K562 (cell line): ENCODE results near the gene PPP1R10. TPM values are rescaled to one million over a fixed set of nuclear protein-coding genes. Genes with fewer than 3 reads are reported as not detected.

Experiments
- CREM ChIP-seq: IDR thresholded peaks from 2 replicates; pipeline ENCODE4 v1.6.1; 2014; ENCODE audit warnings: antibody characterized with exemption, low read depth
- ELF2 ChIP-seq: fragments of 250-450 bp; sonication (Bioruptor Pico); IDR thresholded peaks from 2 replicates; pipeline ENCODE4 v1.5.0; 2021; ENCODE audit warnings: mild to moderate bottlenecking
- GATAD2A ChIP-seq: fragments of 450-650 bp; IDR thresholded peaks from 2 replicates; pipeline ENCODE4 v1.6.1; 2017
- IFI16 ChIP-seq: fragments of 250-450 bp; sonication (Bioruptor Pico); IDR thresholded peaks from 2 replicates; pipeline ENCODE4 v2.1.2; 2022; ENCODE audit warnings: mild to moderate bottlenecking, inconsistent platforms
- KAT2B ChIP-seq: IDR thresholded peaks from one replicate; pipeline ENCODE4 v1.6.1; 2012; ENCODE audit warnings: low read depth, mild to moderate bottlenecking, control low read depth, inconsistent platforms, low read length, moderate library complexity
- KAT7 ChIP-seq: sonication (generic); formaldehyde crosslinking; IDR thresholded peaks from 2 replicates; pipeline ENCODE4 v1.8.0; 2022; ENCODE audit warnings: missing genetic modification reagents, mild to moderate bottlenecking, borderline replicate concordance
- MYC ChIP-seq, 2 experiments: fragments of 250-450 bp in 1 of 2; sonication (Bioruptor Pico) in 1 of 2; IDR thresholded peaks; 2 replicates each; pipeline versions ENCODE4 v1.5.1 to v1.6.1; 2012 to 2021; ENCODE audit warnings: low read depth in 2 of 2, borderline replicate concordance in 1 of 2, improper control_type of control experiment in 1 of 2, low read length in 1 of 2, mild to moderate bottlenecking in 1 of 2, moderate library complexity in 1 of 2
- NFYB ChIP-seq: IDR thresholded peaks from 2 replicates; pipeline ENCODE4 v1.6.1; 2011; ENCODE audit warnings: mild to moderate bottlenecking, moderate library complexity; ENCODE audit not compliant: insufficient read length; ENCODE audit errors: extremely low read depth
- NR3C1 ChIP-seq: sonication (generic); formaldehyde crosslinking; IDR thresholded peaks from 2 replicates; pipeline ENCODE4 v1.8.1; 2022; ENCODE audit warnings: missing genetic modification reagents
- RB1 ChIP-seq: fragments of 450-650 bp; IDR thresholded peaks from 2 replicates; pipeline ENCODE4 v1.6.1; 2017; ENCODE audit warnings: low read depth, mild to moderate bottlenecking
- SIX5 ChIP-seq, 2 experiments: IDR thresholded peaks; 2 replicates each; pipeline ENCODE4 v1.6.1; 2011; ENCODE audit warnings: low read length in 2 of 2, borderline replicate concordance in 1 of 2, low read depth in 1 of 2, mild to moderate bottlenecking in 1 of 2, moderate library complexity in 1 of 2; ENCODE audit not compliant: insufficient read depth in 1 of 2
- XRCC4 ChIP-seq: IDR thresholded peaks from one replicate; pipeline ENCODE4 v1.6.1; 2011; ENCODE audit not compliant: insufficient read depth, insufficient read length; ENCODE audit errors: extremely low read depth
- ZNF347 ChIP-seq: fragments of 450-650 bp; formaldehyde crosslinking; IDR thresholded peaks from 2 replicates; pipeline ENCODE4 v1.4.0; 2020; ENCODE audit warnings: low read depth, mild to moderate bottlenecking, moderate library complexity
- polyA plus RNA-seq, 8 experiments: library from polyadenylated mRNA; depleted of rRNA in 4 of 8; stranded (reverse) in 5 of 8; unstranded in 3 of 8; fragments of >200 nt; fragmentation: Nextera tagmentation in 2 of 8; fragmentation: Illumina TruSeq in 1 of 8; extraction: Ambion mirVana in 2 of 8; extraction: Trizol in 1 of 8; gene quantifications; 2 replicates each; pipeline versions ENCODE4 v1.2.1 to v1.2.3, GENCODE V29; 2011 to 2014; ENCODE audit warnings: inconsistent platforms in 1 of 8, missing spikeins in 1 of 8
- total RNA-seq, 7 experiments: library from RNA; depleted of rRNA in 6 of 7; stranded (reverse); fragments of >200 nt in 6 of 7; fragmentation: Illumina TruSeq in 2 of 7; extraction: Trizol in 2 of 7; gene quantifications; 2 replicates each; pipeline versions ENCODE4 v1.2.1 to v1.2.3, GENCODE V29; 2011 to 2021; ENCODE audit warnings: low replicate concordance in 1 of 7
- TF ChIP-seq, protein P1 (sequence below): conservative IDR thresholded peaks from 2 replicates; pipeline ENCODE4 v1.6.1; 2011; ENCODE audit warnings: low read depth, mild to moderate bottlenecking, low read length; ENCODE audit not compliant: control insufficient read depth
- TF ChIP-seq, protein P2 (sequence below): fragments of 450-650 bp; IDR thresholded peaks from 2 replicates; pipeline ENCODE4 v1.6.1; 2016; ENCODE audit warnings: low read depth
- TF ChIP-seq, protein P3 (sequence below): sonication (generic); formaldehyde crosslinking; IDR thresholded peaks from 2 replicates; pipeline ENCODE4 v1.8.0; 2022; ENCODE audit warnings: mild to moderate bottlenecking, missing genetic modification reagents

The PPP1R10 gene
- total and polyA plus RNA-seq, 9 of the 15 experiments (the other 6 are each of a cell fraction or from before 2014, with no cell fraction given) = 14.1 to 65.5 (median 32.6) TPM

DNA sequence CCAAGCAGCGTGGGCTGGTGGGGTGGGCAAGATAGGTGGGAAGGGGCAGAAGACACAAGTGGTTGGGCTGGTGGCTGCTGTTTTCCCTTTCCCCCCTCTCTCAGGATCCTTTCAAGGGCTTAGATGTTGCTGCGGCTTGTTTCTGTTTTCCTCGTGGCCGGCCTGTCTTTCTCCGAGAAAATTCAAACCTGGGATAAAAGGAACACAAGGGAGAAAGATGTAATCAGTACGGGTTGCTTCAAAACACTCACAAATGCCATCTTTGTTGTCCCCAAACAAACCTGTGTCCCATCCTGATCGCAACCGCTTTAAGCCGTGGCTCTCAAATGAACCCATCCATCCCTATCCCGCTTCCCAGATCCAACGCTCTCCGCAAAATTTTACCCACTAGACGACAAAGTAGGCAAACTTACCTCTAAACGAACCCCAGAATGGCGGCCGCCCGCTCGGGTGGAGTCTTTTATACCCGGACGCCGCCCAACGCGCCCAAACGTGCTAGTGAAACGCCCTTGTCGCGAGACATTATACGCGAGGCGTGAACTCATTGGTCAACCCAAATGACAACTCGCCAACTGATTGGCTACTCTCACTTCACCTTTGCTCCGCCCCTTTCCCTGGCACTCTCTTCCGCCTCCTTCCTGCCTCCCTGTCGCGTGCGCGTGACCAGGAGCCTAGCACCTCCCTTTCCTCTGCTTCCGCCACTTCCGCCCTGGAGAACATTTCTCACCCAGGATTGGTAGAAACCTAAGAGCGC lies at the start of gene PPP1R10 (continued):
- TF ChIP-seq, protein P1, sequence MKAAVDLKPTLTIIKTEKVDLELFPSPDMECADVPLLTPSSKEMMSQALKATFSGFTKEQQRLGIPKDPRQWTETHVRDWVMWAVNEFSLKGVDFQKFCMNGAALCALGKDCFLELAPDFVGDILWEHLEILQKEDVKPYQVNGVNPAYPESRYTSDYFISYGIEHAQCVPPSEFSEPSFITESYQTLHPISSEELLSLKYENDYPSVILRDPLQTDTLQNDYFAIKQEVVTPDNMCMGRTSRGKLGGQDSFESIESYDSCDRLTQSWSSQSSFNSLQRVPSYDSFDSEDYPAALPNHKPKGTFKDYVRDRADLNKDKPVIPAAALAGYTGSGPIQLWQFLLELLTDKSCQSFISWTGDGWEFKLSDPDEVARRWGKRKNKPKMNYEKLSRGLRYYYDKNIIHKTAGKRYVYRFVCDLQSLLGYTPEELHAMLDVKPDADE = peak; percentile 95
- TF ChIP-seq GATAD2A (no peak), ZNF347 (CRISPR knock-in tag) (no peak), MYC (IDR thresholded peaks at IDR 0.05; ENCODE audit: low read depth, low read length) (peak; percentile 91), MYC (CRISPR knock-in tag; IDR thresholded peaks at IDR 0.05; ENCODE audit: borderline replicate concordance, low read depth) (peak; percentile 97), KAT7 (CRISPR knock-in tag) (0 out of 2 replicates have a peak, but pooled peaks have one; percentile 95), NFYB (peak; percentile 55), CREM (peak; percentile 98), SIX5 (IDR thresholded peaks at IDR 0.05; ENCODE audit: borderline replicate concordance in 1 of 2, insufficient read depth in 1 of 2, low read depth in 1 of 2, low read length in 2 of 2) (peak in 1 of 2 experiments; percentile 21; a peak in 1 of 4 replicates), RB1 (peak; percentile 93), NR3C1 (CRISPR knock-in tag) (no peak), KAT2B (no peak), IFI16 (CRISPR knock-in tag) (0 out of 2 replicates have a peak, but pooled peaks have one; percentile 58), XRCC4 (no peak), ELF2 (CRISPR knock-in tag) (peak; percentile 67; the same call in 1 of the 2 replicates)
- TF ChIP-seq, protein P2, sequence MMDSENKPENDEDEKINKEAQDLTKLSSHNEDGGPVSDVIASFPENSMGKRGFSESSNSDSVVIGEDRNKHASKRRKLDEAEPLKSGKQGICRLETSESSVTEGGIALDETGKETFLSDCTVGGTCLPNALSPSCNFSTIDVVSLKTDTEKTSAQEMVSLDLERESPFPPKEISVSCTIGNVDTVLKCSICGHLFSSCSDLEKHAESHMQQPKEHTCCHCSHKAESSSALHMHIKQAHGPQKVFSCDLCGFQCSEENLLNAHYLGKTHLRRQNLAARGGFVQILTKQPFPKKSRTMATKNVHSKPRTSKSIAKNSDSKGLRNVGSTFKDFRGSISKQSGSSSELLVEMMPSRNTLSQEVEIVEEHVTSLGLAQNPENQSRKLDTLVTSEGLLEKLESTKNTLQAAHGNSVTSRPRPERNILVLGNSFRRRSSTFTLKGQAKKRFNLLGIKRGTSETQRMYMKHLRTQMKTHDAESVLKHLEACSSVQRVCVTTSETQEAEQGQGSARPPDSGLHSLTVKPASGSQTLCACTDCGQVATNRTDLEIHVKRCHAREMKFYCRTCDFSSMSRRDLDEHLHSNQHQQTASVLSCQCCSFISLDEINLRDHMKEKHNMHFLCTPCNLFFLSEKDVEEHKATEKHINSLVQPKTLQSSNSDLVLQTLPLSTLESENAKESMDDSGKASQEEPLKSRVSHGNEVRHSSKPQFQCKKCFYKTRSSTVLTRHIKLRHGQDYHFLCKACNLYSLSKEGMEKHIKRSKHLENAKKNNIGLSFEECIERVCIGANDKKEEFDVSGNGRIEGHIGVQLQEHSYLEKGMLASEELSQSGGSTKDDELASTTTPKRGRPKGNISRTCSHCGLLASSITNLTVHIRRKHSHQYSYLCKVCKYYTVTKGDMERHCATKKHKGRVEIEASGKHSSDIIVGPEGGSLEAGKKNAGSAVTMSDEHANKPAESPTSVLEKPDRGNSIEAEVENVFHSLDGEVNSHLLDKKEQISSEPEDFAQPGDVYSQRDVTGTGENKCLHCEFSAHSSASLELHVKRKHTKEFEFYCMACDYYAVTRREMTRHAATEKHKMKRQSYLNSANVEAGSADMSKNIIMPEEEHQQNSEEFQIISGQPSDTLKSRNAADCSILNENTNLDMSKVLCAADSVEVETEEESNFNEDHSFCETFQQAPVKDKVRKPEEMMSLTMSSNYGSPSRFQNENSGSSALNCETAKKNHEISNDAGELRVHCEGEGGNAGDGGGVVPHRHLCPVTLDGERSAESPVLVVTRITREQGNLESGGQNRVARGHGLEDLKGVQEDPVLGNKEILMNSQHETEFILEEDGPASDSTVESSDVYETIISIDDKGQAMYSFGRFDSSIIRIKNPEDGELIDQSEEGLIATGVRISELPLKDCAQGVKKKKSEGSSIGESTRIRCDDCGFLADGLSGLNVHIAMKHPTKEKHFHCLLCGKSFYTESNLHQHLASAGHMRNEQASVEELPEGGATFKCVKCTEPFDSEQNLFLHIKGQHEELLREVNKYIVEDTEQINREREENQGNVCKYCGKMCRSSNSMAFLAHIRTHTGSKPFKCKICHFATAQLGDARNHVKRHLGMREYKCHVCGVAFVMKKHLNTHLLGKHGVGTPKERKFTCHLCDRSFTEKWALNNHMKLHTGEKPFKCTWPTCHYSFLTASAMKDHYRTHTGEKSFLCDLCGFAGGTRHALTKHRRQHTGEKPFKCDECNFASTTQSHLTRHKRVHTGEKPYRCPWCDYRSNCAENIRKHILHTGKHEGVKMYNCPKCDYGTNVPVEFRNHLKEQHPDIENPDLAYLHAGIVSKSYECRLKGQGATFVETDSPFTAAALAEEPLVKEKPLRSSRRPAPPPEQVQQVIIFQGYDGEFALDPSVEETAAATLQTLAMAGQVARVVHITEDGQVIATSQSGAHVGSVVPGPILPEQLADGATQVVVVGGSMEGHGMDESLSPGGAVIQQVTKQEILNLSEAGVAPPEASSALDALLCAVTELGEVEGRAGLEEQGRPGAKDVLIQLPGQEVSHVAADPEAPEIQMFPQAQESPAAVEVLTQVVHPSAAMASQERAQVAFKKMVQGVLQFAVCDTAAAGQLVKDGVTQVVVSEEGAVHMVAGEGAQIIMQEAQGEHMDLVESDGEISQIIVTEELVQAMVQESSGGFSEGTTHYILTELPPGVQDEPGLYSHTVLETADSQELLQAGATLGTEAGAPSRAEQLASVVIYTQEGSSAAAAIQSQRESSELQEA = 0 out of 2 replicates have a peak, but pooled peaks have one; percentile 23
- TF ChIP-seq, protein P3, sequence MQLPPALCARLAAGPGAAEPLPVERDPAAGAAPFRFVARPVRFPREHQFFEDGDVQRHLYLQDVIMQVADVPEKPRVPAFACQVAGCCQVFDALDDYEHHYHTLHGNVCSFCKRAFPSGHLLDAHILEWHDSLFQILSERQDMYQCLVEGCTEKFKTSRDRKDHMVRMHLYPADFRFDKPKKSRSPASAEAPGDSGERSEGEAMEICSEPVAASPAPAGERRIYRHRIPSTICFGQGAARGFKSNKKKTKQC (CRISPR knock-in tag) = no peak; the same call in 1 of the 2 replicates
